Activated effector memory CD4-positive, alpha-beta T cell treated with anti-CD3 and anti-CD28 coated beads, Interleukin-2, amount 50 U/mL, for 16 hours (primary cell): ENCODE measurements around the gene HAUS3.
"Not testable (repeated sequence)": the region's sequence is repeated elsewhere in the genome, so short reads cannot be mapped to it uniquely, and the experiment has no call there.

ENCODE experiments used
- DNase-seq: peaks from one replicate; pipeline ENCODE4 v3.0.0-alpha.2; 2020

The HAUS3 gene

DNA sequence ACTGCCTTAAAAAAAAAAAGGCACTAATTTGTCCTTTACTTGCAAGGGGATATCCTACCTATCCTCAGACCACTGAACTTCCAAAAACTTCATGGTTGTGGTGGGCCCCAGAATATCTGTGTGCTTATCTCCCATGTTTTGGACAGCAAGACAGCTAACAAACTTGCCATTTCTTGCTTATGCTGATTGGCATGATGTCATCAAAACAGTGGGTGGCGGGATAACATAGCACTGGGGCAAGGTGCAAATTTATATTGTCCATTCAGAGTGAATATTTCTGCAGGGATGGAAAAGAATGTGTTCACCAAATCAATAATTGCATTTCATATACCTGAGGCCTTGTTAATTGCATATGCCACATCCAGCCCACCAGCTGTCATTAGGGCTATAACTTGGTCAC is 23.5 kb downstream of the HAUS3 start:
- no peak for DNase-seq

DNA sequence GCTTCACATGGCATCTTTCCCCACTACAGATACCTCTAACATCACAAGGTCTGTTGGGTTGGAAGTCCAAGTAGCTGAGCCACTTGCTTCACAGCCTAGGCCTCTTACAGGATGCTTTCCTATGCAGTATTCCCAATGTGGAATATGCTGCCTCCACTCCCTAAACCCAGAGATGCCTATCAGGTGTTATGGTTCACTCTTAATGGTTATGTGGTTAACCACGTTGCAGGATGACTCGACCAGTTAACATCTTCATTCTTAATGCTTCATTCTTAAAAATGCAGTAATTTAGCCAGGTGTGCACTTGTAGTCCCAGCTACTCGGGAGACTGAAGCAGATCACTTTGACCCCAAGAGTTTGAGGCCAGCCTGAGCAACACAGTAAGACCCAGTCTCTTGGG is 24.2 kb downstream of the HAUS3 start:
- no peak for DNase-seq

DNA sequence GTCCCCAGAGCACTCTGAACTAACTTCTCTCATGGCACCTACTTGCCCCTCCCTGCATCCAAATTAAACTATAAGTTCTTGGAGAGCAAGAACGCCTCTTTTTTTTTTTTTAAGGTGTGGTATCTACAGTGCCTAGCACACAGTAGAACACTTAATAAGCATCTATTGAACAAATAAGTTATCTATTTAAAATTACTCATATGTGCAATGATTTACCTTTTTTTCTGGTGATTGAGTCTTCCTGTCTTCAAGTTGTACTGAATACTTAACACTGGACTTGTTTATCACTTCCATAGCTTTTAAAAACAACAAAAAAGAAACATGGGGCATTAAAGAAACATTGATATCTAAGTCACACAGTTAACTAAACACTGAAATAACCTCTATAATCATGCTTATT is 29.1 kb downstream of the HAUS3 start:
- no peak for DNase-seq

DNA sequence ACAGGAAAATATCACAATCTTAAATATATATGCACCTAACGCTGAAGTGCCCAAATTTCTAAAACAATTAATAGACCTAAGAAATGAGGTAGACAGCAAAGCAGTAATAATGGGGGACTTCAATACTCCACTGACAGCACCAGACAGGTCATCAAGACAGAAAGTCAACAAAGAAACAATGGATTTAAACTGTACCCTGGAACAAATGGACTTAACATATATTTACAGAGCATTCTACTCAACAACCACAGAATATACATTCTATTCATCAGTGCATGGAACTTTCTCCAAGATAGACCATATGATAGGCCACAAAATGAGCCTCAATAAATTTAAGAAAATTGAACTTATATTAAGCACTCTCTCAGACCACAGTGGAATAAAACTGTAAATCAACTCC is 39.1 kb downstream of the HAUS3 start:
- DNase-seq = not testable (repeated sequence)

DNA sequence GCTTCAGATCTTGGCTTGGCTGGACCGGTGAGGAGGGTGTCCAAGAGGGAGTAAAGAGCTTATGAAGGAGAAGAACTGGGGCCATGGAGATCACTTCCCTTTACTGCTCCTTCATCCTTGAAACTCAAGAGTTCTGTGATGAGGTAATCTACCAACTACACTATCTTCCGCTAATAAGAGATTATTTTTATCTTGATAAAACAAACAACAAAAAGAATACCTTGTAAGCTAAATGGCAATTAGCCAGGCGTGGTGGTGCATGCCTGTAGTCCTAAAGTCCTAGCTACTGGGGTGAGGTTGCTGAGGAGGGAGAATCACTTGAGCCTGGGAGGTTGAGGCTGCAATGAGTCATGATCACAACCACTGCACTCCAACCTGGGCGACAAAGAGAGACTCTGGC is 47.4 kb downstream of the HAUS3 start:
- DNase-seq = no peak

DNA sequence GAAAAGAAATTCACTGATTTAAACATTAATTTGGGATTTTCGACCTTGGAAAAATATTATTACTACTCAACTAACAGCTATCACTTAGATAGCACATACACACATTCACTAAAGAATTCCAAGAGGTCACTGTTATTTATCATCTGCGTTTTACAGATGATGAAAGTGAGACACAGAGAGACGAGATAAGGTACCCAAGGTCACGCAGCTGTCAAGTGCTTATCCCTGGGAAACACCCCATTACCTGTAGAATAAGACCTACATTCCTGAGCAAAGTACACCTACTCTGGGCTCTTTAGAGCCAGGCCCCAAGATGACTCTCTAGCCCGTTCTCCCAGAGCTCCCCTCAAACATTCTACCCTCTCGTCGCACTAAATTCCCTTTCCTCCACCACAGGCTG is 48.6 kb downstream of the HAUS3 start:
- DNase-seq = no peak

DNA sequence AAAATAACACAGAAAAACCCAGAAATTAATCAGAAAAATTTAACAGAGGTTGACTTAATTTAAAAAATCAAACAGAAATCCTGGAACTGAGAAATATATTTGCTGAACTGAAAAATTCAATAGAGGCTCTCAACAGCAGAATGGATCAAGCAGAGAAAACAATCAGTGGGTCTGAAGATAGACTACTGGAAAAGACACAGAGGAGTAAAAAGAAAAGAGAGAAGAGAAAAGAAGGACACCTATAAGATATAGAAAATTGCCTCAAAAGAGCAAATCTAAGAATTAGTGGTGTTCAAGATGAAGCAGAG is 55.1 kb downstream of the HAUS3 start:
- DNase-seq = no peak

DNA sequence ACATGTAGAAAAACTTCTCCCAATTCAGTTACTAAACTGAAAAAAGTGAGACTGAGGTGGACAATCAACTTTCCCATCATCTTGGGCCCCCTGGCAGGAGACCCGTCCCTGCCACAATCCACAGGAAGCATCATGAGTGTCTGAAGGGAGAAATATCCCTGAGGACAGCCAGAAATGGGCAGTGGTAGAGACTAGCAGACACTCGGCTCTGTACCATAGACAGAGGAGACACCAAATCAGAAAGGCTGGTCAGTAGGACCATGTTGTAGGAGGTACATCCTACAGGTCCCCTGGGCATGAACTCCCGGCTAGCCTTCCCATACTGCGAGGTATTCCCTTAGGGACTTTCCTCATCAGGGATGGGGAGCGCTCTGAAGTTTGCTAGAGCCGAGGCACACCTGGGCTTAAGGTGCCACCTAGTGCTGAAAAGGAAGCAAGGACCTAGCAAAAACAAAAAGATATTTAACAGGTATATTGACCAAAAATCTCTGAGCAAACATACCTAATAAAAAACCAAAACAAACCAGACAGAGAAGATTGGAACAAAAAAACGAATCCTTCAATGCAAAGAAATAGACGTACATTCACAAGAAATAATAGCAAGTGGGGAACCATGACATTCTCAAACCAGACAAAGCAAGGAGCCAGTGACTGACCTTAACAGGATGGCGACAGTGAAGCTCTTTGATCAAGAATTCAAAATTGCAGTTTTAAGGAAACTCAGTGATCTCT is 55.6 kb downstream of the HAUS3 start:
- no peak for DNase-seq

DNA sequence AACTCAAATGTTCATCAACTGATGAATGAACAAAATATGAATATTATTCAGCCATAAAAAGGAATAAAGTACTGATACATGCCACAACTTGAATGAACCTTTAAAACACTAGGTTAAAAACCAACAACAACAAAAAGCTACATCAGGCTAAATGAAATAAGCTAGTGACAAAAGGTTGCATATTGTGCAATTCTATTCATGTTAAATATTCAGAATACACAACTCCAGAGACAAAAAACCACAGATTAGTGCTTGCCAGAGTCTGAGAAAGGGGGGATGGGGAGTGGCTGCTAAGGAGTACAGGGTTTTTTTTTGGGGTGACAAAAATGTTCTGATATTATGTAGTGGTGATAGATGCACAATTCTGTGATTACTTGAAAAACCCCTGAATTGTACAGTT is 58.5 kb downstream of the HAUS3 start:
- DNase-seq = no peak

DNA sequence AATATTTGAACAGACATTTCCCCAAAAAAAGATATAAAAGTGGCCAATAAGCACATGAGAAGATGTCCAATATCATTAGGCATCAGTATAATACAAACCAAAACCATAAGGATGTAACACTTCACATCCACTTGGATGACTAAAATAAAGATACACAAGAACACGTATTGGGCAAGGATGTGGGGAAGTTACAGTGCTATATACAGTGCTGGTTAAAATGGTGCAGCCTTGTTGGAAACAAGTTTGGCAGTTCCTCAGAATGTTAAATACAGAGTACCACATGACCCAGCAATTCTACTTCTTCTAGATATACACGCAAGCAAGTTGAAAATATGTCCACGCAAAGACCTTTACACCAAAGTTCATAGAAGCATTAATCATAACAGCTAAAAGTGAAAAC is 58.9 kb downstream of the HAUS3 start:
- DNase-seq = no peak

DNA sequence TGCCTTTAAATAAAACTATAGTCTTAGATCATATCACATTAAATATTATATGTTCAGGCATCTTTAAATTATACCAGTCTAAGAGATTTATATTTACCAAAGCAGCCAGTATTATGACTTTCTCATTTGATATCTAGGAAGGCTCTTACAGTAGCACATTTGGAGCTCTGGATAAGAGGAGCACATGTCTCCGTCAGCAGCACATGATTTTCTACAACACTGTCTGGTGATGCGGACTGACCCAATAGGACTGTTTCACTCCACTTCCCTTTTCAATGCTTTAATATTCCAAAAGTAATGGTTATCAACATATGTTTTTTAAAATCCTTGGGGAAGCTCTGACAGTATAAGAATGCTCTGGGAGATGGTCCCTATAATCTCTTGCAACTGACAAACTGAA is 61.5 kb downstream of the HAUS3 start:
- DNase-seq = no peak

DNA sequence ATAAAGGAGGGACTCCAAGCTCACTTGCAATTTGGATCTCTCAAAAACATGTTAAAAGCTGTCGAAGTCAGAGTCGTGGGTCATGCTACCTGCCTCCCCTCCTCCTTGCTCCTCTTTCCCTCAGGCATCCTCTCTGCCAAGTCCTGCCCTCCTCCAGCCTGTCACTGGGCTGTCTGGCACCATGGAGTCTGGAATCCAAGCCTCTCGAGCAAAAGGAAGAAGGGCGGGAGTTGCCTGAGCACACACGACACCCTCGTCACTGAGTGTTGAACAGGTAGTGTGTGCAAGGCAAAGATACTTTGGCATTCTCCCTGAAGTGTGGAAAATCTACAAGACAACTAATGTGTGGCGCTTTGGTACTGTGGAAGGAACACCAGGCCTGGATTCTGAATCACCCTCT is 62.2 kb downstream of the HAUS3 start:
- no peak for DNase-seq

DNA sequence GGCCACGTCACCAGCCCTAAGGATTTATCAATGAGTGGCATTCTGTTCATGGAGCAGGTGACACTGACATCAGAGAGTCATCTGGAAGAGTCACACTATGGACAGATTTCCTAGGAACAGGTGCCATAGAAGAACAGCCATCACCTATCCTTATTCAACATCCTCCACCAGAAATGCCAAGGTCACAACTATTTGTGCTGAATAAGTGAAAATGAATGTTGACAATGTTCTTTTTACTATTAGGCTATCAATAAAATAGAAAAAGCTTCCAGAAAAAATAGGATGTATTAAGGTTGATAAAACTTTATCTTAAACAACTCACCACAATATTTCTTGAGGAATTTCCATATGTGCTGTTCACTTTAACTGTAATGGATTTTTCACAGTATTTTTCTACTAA is 62.9 kb downstream of the HAUS3 start:
- DNase-seq = no peak
